DMS153 treated with DMSO at 0.1 percent for 48 hours (cell line): ENCODE data around the gene LRP3.
"Not testable (repeated sequence)": the region's sequence is repeated elsewhere in the genome, so short reads cannot be mapped to it uniquely, and the experiment has no call there.

Experiments
- DNase-seq: peaks from one replicate; lab custom pipeline; 2025; ENCODE audit not compliant: unreplicated experiment; lab: John Stamatoyannopoulos, UW

LRP3 gene

GRCh38 chr19:33193865-33194362, at the start of gene LRP3:
LRP3 (plus strand) TSS chr19:33194330; CDS start chr19:33194786, 456 bp downstream.
- no peak for DNase-seq

GRCh38 chr19:33146209-33146608, 47.9 kb upstream of the LRP3 start:
- no peak for DNase-seq

GRCh38 chr19:33147538-33147937, 46.6 kb upstream of the LRP3 start:
- DNase-seq = no peak

- DNase-seq = no peak
Observed at GRCh38 chr19:33150852-33151518, 43.1 kb upstream of the LRP3 start.

GRCh38 chr19:33152176-33152575, 42.0 kb upstream of the LRP3 start:
- DNase-seq = no peak

GRCh38 chr19:33152625-33153024, 41.5 kb upstream of the LRP3 start:
- not testable (repeated sequence) for DNase-seq

- not testable (repeated sequence) for DNase-seq
Observed at GRCh38 chr19:33154313-33154712, 39.8 kb upstream of the LRP3 start.

- no peak for DNase-seq
Observed at GRCh38 chr19:33156334-33156733, 37.8 kb upstream of the LRP3 start.

- no peak for DNase-seq
Observed at GRCh38 chr19:33157906-33158305, 36.2 kb upstream of the LRP3 start.

- DNase-seq = no peak
Observed at GRCh38 chr19:33158365-33158764, 35.8 kb upstream of the LRP3 start.

GRCh38 chr19:33159149-33159548, 35.0 kb upstream of the LRP3 start:
- no peak for DNase-seq

- no peak for DNase-seq
Observed at GRCh38 chr19:33159893-33160292, 34.2 kb upstream of the LRP3 start.

GRCh38 chr19:33161201-33161600, 32.9 kb upstream of the LRP3 start:
- no peak for DNase-seq

GRCh38 chr19:33163481-33163880, 30.6 kb upstream of the LRP3 start:
- no peak for DNase-seq

- not testable (repeated sequence) for DNase-seq
Observed at GRCh38 chr19:33166037-33166436, 28.1 kb upstream of the LRP3 start.

- DNase-seq = no peak
Observed at GRCh38 chr19:33167438-33167837, 26.7 kb upstream of the LRP3 start.

- no peak for DNase-seq
Observed at GRCh38 chr19:33168528-33168927, 25.6 kb upstream of the LRP3 start.

- DNase-seq = no peak
Observed at GRCh38 chr19:33171222-33171795, 22.8 kb upstream of the LRP3 start.

GRCh38 chr19:33171916-33172359, 22.2 kb upstream of the LRP3 start:
- DNase-seq = no peak

- DNase-seq = no peak
Observed at GRCh38 chr19:33174186-33174585, 19.9 kb upstream of the LRP3 start.

- no peak for DNase-seq
Observed at GRCh38 chr19:33175156-33175782, 18.9 kb upstream of the LRP3 start.
